ENCODE data around the gene MASP2.
"Not testable (repeated sequence)": the region's sequence is repeated elsewhere in the genome, so short reads cannot be mapped to it uniquely, and the experiment has no call there.

Gene MASP2

DNA sequence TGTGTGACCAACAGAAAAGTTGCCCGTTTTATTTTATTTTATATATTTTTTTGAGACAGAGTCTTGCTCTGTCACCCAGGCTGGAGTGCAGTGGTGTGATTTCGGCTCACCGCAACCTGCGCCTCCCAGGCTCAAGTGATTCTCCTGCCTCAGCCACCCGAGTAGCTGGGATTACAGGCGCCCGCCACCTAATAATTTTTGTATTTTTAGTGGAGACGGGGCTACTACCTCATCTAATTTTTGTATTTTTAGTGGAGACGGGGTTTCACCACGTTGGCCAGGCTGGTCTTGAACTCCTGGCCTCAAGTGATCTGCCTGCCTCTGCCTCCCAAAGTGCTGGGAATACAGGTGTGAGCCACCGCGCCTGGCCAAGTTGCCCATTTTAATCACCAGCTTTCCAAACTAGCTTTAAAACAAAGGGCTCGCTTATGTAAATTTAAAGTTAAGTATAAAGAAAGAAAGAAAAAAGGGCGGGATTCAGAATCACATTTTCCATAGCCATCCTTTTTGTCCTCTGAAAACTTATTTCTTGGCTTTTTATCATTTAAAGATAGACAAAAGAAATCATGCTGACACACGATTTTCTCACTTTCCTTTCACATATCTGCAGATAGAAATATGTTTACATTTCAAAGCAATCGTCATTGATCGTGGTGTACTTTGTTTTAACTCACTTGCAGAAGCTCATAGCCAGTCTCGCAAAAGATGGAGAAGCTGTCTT, 9.9 kb downstream of the MASP2 start:
- not testable (repeated sequence) for DNase-seq

DNA sequence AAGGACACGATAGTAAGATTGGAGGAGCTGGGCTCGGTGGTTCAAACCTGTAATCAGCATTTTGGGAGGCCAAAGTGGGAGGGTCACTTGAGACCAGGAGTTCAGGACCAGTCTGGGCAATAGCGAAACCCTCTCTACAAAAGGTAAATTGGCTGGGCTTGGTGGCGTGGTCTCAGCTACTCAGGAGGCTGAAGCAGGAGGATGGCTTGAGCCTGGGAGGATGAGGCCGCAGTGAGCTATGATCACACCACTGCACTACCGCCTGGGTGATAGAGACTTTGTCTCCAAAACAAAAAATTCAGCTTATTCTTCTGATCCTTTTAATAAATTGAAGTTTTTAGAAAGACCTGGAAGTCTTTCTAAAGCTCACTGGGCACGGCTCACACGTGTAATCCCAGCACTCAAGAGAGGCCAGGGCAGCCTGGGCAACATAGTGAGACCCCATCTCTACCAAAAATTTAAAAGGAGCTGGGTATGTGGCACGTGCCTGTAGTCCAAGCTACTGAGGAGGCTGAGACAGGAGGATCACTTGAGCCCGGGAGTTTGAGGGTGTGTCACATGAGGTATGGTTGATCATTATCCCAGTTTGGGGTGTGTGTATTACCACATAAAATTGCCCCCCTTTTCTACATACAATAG, 15.3 kb downstream of the MASP2 start:
- DNase-seq = no peak

- DNase-seq = no peak
These were observed 16.2 kb downstream of the MASP2 start for GRCh38 chr1:11030865-11031264.

DNA sequence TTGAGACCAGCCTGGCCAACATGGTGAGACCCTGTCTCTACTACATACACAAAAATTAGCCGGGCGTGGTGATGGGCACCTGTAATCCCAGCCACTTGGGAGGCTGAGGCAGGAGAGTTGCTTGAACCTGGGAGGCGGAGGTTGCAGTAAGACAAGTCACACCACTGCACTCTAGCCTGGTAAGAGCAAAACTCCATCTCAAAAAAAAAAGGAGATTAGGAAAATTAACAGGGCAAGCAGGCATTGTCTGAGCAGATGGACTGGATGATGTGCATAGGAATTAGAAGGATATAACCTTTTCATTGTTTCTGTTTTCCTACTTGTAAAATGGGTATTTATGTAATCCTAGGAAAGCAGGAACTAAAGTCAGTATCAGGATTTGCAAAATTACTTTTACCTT, 19.0 kb downstream of the MASP2 start:
- DNase-seq = no peak

DNA sequence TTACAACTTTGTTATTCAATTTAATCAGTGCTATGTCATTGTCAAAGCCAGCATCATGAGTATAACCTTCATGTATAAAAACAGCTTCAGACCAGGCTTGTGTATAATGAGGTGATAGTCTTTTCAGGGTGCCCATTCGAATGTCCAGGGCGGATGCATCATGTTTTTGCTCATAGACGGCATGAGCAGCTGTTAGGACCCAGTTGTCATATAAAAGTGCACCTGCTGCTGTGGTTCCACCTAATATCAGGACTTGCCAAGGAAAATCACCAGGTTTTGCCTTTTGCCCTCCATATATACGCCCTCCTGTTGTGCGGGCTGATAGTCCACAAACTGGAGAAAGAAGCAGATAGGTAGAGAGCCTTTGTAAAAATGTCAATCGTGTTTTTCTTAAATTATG, 19.7 kb downstream of the MASP2 start:
- no peak for DNase-seq

DNA sequence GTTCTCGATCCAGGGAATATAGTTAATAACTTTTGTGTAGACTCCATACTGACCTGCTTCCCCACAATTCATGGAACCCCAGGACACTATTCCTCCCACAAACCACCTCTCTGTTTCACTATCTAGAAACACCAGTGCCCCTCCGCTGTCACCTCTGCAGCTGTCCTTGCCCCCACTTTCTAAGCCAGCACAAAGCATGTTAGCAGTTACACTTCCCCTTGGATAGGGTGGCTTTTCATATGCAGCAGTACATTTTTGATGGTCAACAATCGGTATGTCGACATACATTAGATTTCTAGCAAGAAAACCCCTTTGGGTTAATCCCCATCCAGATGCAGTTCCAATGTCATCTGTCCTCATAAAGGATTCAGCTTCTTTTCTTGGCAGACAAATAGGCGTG, 20.1 kb downstream of the MASP2 start:
- no peak for DNase-seq

- DNase-seq = no peak
These were observed 21.0 kb downstream of the MASP2 start for GRCh38 chr1:11026052-11026451.

GRCh38 chr1:11025618-11026017, 21.4 kb downstream of the MASP2 start:
- no peak for DNase-seq

GRCh38 chr1:11024874-11025203, 22.2 kb downstream of the MASP2 start:
- DNase-seq = no peak

GRCh38 chr1:11024154-11024873, 22.7 kb downstream of the MASP2 start:
- no peak for DNase-seq

DNA sequence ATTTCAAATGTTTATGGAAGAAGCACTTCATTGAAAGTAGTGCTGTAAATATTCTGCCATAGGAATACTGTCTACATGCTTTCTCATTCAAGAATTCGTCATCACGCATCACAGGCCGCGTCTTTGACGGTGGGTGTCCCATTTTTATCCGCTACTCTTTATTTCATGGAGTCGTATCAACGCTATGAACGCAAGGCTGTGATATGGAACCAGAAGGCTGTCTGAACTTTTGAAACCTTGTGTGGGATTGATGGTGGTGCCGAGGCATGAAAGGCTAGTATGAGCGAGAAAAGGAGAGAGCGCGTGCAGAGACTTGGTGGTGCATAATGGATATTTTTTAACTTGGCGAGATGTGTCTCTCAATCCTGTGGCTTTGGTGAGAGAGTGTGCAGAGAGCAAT, 23.8 kb downstream of the MASP2 start:
- no peak for DNase-seq

- no peak for DNase-seq
These were observed 27.1 kb downstream of the MASP2 start for GRCh38 chr1:11019971-11020370.

DNA sequence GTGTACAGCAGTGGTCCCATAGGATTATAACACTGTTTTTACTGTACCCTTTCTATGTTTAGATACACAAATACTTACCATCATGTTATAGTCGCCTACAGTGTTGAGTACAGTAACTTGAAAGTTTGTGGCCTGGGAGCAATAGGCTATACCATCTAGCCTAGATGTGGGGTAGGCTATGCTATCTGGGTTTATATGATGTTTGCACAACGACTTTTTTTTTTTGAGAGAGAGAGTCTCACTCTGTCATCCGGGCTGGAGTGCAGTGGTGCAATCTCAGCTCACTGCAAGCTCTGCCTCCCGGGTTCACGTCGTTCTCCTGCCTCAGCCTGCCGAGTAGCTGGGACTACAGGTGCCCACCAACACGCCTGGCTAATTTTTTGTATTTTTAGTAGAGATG, 27.7 kb downstream of the MASP2 start:
- not testable (repeated sequence) for DNase-seq

DNA sequence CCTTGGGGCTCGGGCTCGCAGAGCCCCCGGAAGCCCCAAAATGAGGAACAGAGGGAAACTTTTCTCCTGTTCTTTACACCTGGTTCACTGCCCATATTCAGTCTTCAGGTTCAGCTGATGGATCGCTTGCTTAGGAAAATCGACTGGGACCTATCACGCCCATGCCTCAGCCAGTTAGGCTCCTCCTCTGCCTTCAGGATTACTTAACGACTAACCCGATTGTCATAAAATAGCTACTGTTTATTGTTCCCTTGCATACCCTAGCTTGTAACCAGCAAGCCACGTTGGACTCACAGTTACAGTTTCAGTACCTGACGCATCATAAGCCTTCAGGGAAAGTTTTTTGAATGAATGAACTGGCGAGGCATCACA, 33.9 kb downstream of the MASP2 start:
- no peak for DNase-seq

DNA sequence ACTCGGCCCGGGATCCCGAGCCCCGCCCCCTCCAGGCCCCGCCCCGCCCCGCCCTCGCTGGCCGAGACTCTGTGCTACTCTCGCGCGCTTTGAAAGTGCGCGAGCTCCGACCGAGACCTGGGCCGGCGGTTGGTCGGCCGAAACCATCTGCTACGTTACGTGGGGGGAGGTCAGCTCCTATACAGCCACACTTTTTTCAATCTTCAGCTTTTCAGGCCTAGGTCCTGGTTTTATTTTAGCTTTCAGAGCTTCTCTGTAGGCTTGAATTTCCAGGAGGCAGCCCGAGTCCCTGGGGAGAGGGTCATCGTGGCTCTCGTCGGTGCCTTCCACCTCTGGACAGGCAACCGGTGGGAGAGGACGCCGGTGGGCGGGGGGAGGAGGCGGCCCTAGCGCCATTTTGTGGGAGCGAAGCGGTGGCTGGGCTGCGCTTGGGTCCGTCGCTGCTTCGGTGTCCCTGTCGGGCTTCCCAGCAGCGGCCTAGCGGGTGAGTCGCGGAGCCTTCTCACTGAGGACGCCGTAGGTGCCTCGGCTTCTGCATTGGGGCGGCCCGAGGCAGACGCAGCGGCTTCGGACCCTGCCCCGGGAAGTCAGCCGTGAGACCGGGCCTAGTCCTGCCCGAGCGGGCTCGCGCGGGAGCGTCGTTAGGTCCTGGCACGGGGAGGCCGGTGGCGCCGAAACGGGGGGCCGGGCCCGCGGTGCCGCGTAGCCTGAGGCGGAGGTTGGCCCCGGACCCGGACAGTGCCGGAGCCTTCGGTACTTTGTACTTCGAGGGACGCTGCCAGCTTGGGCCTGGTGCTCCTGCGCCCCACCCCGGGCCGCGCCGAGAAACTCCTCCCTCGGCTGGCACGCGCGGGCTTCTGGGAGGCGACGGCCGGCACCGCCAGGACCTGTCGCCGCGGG, 34.5 kb downstream of the MASP2 start, which contains the start of gene TARDBP:
Gene TARDBP (plus strand): TSS at position 395 of the 900 bp plus-strand sequence. CDS start 1,074 bp downstream, outside the sequence.
- DNase-seq = peak; percentile 97

- no peak for DNase-seq
These were observed 46.5 kb downstream of the MASP2 start for GRCh38 chr1:11000526-11000925.

DNA sequence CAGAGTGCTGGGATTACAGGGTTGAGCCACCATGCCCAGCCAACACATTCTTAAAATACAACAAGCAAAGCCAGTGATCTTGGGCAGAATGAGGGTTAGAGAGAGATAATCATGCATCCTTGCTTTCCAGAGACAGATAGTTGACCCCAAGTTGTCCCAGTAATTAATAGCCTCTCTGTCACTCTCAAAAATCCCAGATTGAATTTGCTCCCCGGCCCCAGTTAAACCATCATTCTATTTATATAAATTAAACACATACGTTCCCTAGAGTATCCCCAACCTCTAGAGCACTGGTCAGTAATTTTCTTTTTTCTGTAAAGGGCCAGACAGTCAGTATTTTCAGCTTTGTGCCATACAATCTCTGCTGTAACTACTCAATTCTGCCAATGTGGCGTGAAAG, 50.9 kb downstream of the MASP2 start:
- no peak for DNase-seq

DNA sequence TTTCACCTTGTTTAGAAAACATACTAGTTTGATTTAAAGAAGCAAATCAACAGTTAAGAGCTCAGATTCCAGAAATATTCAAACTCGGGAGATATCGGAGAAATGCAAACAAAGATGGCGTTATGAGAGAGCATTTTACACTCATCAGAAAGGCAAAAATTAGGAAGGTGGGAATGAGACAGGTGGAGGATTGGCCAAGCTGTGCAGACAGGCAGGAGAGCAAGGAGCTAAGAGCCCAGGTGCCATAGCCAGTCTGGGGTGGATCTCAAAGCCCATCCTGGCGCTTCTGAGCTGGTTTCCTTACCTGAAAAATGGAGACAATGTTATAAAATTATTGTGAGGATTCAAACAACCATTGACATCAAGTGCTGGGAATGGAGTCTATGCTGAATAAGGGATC, 54.2 kb downstream of the MASP2 start:
- no peak for DNase-seq

DNA sequence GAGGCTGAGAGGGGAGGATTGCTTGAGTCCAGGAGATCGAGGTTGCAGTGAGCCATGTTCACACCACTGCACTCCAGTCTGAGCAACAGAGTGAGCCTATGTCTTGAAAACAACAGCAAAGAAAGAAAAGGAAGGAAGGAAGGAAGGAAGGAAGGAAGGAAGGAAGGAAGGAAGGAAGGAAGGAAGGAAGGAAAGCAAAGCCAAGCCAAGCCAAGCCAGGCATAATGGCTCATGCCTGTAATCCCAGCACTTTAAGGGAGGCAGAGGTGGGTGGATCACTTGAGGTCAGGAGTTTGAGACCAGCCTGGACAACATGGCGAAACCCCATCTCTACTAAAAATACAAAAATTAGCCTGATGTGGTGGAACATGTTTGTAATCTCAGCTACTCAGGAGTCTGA, 55.0 kb downstream of the MASP2 start:
- not testable (repeated sequence) for DNase-seq

GRCh38 chr1:10990828-10991227, 56.2 kb downstream of the MASP2 start:
- DNase-seq = no peak

DNA sequence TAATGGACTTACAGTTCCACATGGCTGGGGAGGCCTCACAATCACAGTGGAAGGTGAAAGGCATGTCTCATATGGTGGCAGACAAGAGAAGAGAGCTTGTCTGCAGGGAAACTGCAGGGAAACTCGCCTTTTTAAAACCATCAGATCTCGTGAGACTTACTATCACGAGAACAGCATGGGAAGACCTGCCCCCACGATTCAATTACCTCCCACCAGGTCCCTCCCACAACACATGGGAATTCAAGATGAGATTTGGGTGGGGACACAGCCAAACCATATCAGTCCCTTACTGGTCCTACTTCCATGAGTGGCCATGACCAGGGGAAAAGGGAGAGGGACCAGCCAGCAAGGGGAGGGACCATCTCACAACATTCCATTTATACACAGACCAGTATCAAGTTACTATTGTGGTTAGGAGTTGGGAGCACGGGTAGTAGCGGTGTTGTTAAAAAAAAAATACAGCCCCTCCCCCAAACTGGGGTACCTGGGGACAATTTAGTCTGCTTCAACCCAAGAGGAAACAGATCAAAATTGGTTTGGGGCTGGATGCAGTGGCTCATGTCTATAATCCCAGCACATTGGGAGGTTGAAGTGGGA, 57.0 kb downstream of the MASP2 start:
- not testable (repeated sequence) for DNase-seq

DNA sequence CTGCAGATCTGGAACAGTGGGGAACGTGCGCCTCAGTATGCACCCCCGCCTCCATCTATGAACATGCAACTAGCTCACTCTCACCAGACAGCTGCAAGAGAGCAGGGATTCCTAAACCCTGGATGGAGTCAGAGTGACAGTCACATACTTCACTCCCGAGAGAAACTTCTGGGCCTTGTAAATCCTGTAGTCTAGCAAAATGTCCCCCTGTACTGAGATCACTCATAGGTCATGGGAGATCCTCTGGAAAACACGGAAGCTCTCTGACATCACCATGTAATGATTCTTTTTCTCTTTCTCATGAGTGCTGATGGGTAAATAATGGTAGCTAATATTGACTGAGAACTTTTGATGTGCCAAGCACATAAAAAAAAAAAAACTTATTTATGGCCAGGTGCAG, 57.9 kb downstream of the MASP2 start:
- no peak for DNase-seq
